HG02678 (cell line): Measurements from ENCODE around the gene SLC36A2.

Experiments used
- ATAC-seq: cut with Tn5 transposase; IDR thresholded peaks from one replicate; pipeline ENCODE4 v1.9.1; 2021; ENCODE audit warnings: mild to moderate bottlenecking, moderate library complexity; ENCODE audit not compliant: unreplicated experiment

The SLC36A2 gene

GRCh38 chr5:151284392-151284967 lies 62.9 kb downstream of the SLC36A2 start:
- ATAC-seq: no peak

- no peak for ATAC-seq
Observed at GRCh38 chr5:151283120-151283825, 64.1 kb downstream of the SLC36A2 start.

GRCh38 chr5:151281001-151281639 lies 66.2 kb downstream of the SLC36A2 start:
- ATAC-seq: no peak

- no peak for ATAC-seq
Observed at GRCh38 chr5:151280443-151280842, 66.9 kb downstream of the SLC36A2 start.

- ATAC-seq: no peak
Observed at GRCh38 chr5:151278845-151279244, 68.5 kb downstream of the SLC36A2 start.

GRCh38 chr5:151275803-151276202 lies 71.6 kb downstream of the SLC36A2 start:
- ATAC-seq: no peak

GRCh38 chr5:151274666-151275065 lies 72.7 kb downstream of the SLC36A2 start:
- ATAC-seq: no peak

- no peak for ATAC-seq
Observed at GRCh38 chr5:151271336-151271735, 76.0 kb downstream of the SLC36A2 start.

GRCh38 chr5:151270599-151270998 lies 76.8 kb downstream of the SLC36A2 start:
- peak; percentile 89 for ATAC-seq

- no peak for ATAC-seq
Observed at GRCh38 chr5:151267491-151268260, 79.7 kb downstream of the SLC36A2 start.
